Spleen (tissue), 3 donors: ENCODE results near the gene DHX34.

Source experiments
- POLR2A ChIP-seq, 3 donors: fragments of 450-650 bp; IDR thresholded peaks; one replicate each; pipeline ENCODE4 v1.5.1; 2017; ENCODE audit warnings: antibody characterized with exemption in 3 of 3, mild to moderate bottlenecking in 1 of 3
- POLR2AphosphoS5 ChIP-seq, 3 donors: sonication (generic); formaldehyde crosslinking; IDR thresholded peaks; one replicate each; pipeline ENCODE4 v1.5.1; 2017; ENCODE audit warnings: antibody characterized with exemption in 3 of 3

GRCh38 chr19:47356900-47357299 is 7.8 kb downstream of the DHX34 start:
- TF ChIP-seq POLR2AphosphoS5 (IDR thresholded peaks at IDR 0.05) (no peak), POLR2A (IDR thresholded peaks at IDR 0.05) (no peak)
